22Rv1 (cell line): ENCODE results near the gene ZNF621.

Experiments used
- CTCF ChIP-seq: fragments of 450-650 bp; IDR thresholded peaks from 2 replicates; pipeline ENCODE4 v1.5.1; 2017; ENCODE audit warnings: mild to moderate bottlenecking
- ZFX ChIP-seq: fragments of 450-650 bp; IDR thresholded peaks from 2 replicates; pipeline ENCODE4 v1.6.1; 2017; ENCODE audit warnings: antibody characterized with exemption, borderline replicate concordance

GRCh38 chr3:40477666-40478065 is 47.1 kb upstream of the ZNF621 start:
- TF ChIP-seq CTCF (no peak), ZFX (no peak)
